ENCODE results near the gene TAP2. TPM values are rescaled to one million over a fixed set of nuclear protein-coding genes. Genes with fewer than 3 reads are reported as not detected.

The TAP2 gene
- total RNA-seq, 2 donors from 2014 or later = 7.1 to 15.8 TPM

DNA sequence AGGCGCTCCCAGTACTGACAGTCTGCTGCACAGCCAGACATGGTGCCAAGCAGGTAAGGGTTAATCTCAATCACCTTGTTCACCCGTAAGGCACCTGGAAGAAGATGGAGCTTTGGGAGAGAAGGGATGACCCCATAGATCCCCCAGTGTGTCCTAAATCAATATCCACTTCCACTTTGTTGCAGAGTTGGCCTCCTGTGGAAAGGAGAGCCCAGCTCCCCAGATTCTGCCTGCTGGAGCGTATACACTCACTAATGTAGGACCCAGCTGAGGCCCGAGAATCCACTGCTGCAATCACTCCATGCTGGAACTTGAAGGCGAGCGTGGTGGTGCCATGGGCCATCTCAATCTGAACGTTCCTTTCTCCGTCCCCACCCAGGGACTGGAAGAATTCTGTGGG, 4.2 kb upstream of the TAP2 start:
- H3K36me3 ChIP-seq = peaks cover 0 to 4% of the 10 kb centered on the region in 2 donors
- no peak overlapping the region for H3K4me3 ChIP-seq
- TF ChIP-seq POLR2A (IDR thresholded peaks at IDR 0.05) = no peak
- no peak for TF ChIP-seq POLR2AphosphoS5 (IDR thresholded peaks at IDR 0.05)
- TF ChIP-seq, protein P1, sequence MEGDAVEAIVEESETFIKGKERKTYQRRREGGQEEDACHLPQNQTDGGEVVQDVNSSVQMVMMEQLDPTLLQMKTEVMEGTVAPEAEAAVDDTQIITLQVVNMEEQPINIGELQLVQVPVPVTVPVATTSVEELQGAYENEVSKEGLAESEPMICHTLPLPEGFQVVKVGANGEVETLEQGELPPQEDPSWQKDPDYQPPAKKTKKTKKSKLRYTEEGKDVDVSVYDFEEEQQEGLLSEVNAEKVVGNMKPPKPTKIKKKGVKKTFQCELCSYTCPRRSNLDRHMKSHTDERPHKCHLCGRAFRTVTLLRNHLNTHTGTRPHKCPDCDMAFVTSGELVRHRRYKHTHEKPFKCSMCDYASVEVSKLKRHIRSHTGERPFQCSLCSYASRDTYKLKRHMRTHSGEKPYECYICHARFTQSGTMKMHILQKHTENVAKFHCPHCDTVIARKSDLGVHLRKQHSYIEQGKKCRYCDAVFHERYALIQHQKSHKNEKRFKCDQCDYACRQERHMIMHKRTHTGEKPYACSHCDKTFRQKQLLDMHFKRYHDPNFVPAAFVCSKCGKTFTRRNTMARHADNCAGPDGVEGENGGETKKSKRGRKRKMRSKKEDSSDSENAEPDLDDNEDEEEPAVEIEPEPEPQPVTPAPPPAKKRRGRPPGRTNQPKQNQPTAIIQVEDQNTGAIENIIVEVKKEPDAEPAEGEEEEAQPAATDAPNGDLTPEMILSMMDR (IDR thresholded peaks at IDR 0.05) = no peak
- H3K9me3 ChIP-seq = no peaks in the 10 kb centered on the region
- H3K27me3 ChIP-seq (replicated peaks; ENCODE audit: insufficient read depth) = no peaks in the 10 kb centered on the region
- H3K27ac ChIP-seq = peak overlapping the region; percentile 91 to 95
- peaks cover 2% of the 10 kb centered on the region for H3K4me1 ChIP-seq (replicated peaks)
- WGBS = 92% methylated on average over 8 of the region's 8 CpGs
- DNase-seq (ENCODE audit: low spot score) = no peak
- intact Hi-C loops (cut with DNase I) = loop anchor here (5.0 kb wide), 1 partner anchor 125 kb away; the partner anchor contains the start of gene BRD2

DNA sequence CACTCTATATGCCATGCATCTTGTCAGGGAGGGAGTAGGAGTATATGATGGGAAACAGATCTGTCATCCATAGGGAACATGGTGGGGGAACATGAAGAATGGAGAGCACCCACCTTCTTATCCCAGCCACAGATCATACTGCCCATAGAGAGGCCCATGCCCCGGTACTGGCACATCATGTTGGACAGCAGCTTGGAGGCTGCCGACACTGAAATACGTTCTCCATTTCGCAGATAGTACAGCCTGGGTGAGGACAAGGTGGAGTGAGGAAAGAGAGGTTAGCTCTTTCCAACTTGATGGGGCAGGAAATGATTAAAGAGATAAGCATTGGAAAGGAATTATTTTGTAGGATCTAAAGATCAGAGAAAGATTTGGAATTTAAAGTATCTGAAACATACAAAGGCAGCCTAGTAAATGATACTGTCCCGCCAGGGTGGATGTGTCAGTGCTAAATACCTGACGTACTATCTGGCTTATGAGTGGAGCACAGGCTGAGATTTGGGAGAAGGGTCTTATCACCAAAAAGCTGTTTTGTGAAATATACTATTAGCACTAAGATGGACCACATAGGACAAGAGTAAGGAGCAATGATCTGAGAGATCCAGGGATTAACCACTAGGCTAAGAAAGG, 3.6 kb upstream of the TAP2 start:
- no peak for DNase-seq (ENCODE audit: low spot score)
- 94% methylated on average over 6 of the region's 6 CpGs for WGBS
- Histone ChIP-seq H3K4me3 (no peak overlapping the region), H3K27me3 (replicated peaks; ENCODE audit: insufficient read depth) (no peaks in the 10 kb centered on the region), H3K27ac (no peak overlapping the region), H3K9me3 (no peaks in the 10 kb centered on the region), H3K4me1 (replicated peaks) (peaks cover 2% of the 10 kb centered on the region), H3K36me3 (peaks cover 0 to 2% of the 10 kb centered on the region in 2 donors)
- intact Hi-C loops (cut with DNase I) = loop anchor here (5.0 kb wide), 1 partner anchor 125 kb away; the partner anchor contains the start of gene BRD2
- TF ChIP-seq POLR2AphosphoS5 (IDR thresholded peaks at IDR 0.05) (no peak), POLR2A (IDR thresholded peaks at IDR 0.05) (no peak)
- TF ChIP-seq, protein P1 (IDR thresholded peaks at IDR 0.05) = no peak

DNA sequence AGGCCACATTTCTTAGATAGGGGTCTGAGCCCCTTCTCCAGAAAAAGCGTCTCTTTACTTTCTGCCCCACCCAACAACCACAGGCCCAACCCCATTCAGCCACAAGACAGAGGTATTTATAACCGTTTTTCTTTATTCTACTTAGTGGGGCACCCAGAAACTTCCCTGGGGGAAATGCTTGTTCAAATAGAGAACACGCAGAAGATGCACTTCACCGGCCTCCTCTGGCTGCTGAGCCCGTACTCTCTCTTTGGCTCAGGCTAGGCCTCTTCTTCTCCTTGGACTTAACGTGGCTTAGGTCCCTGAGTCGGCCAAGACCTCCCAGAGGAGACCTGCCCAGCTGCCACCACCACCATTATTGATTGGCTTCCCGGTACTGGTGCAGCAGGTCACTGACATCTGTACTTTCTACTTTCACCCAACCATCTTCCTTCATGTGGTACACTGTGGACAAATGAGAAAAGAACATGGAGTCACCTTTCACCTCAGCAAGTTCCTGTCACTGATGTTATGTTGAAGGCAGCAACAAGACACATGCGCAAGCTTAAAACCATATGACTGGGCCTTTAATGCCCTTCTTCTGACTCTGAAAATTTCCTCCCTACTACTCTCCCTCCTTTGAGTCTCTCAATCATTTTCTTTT, 2.2 kb upstream of the TAP2 start:
- TF ChIP-seq POLR2A (IDR thresholded peaks at IDR 0.05) = no peak
- TF ChIP-seq POLR2AphosphoS5 (IDR thresholded peaks at IDR 0.05) = no peak
- TF ChIP-seq, protein P1 (IDR thresholded peaks at IDR 0.05) = no peak
- WGBS = 88% methylated on average over 9 of the region's 9 CpGs
- H3K27me3 ChIP-seq (replicated peaks; ENCODE audit: insufficient read depth) = no peaks in the 10 kb centered on the region
- DNase-seq (ENCODE audit: low spot score) = no peak
- no peaks in the 10 kb centered on the region for H3K36me3 ChIP-seq
- H3K9me3 ChIP-seq = no peaks in the 10 kb centered on the region
- no peak overlapping the region for H3K4me3 ChIP-seq
- H3K4me1 ChIP-seq (replicated peaks) = peaks cover 2% of the 10 kb centered on the region
- no peak overlapping the region for H3K27ac ChIP-seq
- intact Hi-C loops (cut with DNase I) = loop anchor here (5.0 kb wide), 1 partner anchor 127 kb away; the partner anchor contains the start of gene BRD2

DNA sequence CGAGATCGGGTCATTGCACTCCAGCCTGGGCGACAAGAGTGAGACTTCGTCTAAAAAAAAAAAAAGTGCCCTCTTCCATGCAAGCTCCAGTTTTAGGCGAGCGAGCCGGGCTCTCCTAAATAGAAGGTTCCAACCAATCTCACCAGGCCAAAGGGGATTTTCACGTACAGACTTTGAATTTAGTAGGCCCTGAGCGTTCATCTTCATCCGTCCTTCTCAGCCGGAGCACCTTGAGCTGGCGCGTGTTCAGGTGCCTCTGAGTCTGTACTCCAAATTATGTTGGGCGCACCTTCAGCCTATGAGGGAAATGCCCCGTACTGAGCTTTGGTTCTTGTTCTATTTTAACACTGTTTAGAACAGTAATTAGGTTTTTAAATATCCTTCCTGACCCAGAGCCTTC, 817 bp upstream of the TAP2 start:
- 93% methylated on average over 15 of the region's 15 CpGs for WGBS

More for the DNA sequence above, 817 bp upstream of the TAP2 start:
- intact Hi-C loops (cut with DNase I) = loop anchor here (5.0 kb wide), 1 partner anchor 33 kb away; no protein-coding TSS in a partner anchor
- H3K27ac ChIP-seq = peak overlapping the region; percentile 94 to 96
- no peaks in the 10 kb centered on the region for H3K36me3 ChIP-seq
- no peak overlapping the region for H3K4me3 ChIP-seq
- no peak for TF ChIP-seq POLR2AphosphoS5 (IDR thresholded peaks at IDR 0.05)
- TF ChIP-seq POLR2A (IDR thresholded peaks at IDR 0.05) = no peak
- TF ChIP-seq, protein P1 (IDR thresholded peaks at IDR 0.05) = no peak
- peaks cover 2% of the 10 kb centered on the region for H3K4me1 ChIP-seq (replicated peaks)
- H3K27me3 ChIP-seq (replicated peaks; ENCODE audit: insufficient read depth) = no peaks in the 10 kb centered on the region
- DNase-seq (ENCODE audit: low spot score) = no peak
- no peaks in the 10 kb centered on the region for H3K9me3 ChIP-seq

Data from prostate gland (tissue), 2 donors.